NCI-H1092 (cell line): ENCODE results near the gene TRPM3.
A peak's percentile ranks its signal among the peaks of the same experiment; 100 is the strongest.
"Not testable (repeated sequence)": the region's sequence is repeated elsewhere in the genome, so short reads cannot be mapped to it uniquely, and the experiment has no call there.

ENCODE experiments used
- DNase-seq: peaks from one replicate; lab custom pipeline; 2025; lab: John Stamatoyannopoulos, UW

TRPM3 gene

DNA sequence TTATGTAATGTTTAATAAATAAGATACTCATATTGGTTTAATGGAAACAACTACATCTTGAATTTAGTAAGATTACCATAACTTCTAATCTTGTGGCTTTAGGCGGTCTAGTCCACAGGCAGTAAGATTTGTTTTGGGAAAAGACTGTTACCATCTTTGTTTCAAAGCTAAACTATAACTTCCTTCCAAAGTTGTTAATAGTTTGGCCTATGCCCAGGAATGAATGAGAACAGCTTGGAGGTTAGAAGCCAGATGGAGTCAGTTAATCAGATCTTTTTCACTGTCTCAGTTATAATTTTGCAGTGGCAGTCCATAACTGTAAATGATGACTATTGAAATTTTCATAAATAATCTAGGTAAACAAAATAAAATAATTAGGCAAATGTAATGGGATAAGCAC is 465.1 kb downstream of the TRPM3 start:
- no peak for DNase-seq

DNA sequence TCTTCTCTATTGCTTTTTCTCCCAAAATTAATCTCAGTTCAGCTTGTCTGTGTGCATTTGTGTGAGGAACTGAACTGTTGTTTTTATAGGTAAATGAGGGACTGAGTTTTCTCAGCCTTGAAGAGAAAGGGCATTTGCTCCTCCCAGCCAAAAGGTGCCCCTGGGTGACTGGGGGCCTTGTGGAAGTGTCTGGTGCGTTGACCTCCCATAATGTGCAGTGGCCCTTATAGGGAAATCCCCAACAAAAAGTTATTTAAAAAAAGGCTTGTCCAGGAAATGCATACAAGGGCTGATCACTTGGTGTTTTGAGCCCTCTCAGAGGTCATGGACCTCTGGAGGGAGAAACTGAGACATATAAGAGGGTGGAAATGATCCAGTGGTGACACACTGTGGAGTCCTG is 467.3 kb downstream of the TRPM3 start:
- no peak for DNase-seq

DNA sequence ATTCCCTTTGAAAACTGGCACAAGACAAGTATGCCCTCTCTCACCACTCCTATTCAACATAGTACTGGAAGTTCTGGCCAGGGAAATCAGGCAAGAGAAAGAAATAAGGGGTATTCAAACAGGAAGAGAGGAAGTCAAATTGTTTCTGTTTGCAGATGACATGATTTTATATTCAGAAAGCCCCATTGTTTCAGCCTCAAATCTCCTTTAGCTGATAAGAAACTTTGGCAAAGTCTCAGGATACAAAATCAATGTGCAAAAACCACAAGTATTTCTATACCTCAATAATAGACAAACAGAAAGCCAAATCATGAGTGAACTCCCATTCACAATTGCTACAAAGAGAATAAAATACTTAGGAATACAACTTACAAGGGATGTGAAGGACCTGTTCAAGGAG is 476.8 kb downstream of the TRPM3 start:
- DNase-seq = not testable (repeated sequence)

DNA sequence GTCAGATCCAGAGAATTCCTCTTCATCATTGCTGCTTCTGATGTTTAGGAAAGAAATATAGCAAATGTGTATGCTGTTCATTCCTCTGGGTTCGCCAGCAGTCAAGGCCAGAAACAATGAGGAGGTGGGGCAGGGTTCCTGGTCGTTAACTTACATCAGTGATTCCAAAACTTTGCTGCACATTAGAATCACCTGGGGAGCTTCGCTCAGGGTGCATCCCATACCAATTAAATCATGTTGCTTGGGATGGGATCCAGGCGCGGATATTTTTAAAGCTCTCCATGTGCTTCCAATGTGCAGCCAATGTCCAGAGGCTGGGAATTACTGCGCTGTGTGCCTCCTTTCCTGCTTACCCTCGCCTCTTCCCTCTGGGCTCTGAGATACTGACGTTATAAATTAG is 479.1 kb downstream of the TRPM3 start:
- DNase-seq = no peak

DNA sequence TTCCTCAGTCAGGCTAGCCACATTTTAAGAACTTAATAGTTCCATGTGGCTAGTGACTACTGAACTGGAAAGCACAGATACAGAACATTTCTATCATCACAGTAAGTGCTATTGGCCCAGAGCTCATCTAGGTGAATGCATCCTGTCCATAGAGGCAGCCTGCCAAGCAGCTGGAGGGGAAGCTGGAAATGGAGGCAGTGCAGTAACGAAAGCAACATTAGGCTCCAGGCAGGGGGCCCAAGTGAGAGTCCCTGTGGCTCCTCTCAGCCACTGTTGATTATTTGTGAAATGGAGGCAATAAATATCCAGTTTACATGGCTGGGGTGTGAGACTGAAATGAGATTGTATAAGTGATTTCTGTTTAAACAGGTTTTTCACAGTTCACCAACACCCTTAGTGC is 479.8 kb downstream of the TRPM3 start:
- peak; percentile 12 for DNase-seq

DNA sequence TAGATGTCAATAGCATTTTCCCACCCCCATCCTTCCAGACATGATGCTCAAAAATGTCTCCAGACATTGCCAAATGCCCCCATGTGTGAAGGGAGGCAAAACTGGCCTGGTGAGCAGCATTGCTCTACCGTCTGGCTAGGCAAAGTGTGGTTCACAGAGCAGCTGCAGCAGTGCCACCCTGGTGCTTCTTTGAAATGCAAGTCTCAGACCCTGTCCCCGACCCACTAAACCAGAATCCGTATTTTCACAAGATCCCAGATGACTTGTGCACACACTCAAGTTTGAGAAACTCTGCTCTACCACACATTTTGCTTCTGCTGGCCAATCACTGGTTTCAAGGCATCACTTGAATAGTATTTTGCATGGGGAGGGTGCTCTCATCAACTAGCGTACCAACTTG is 480.4 kb downstream of the TRPM3 start:
- DNase-seq = no peak

DNA sequence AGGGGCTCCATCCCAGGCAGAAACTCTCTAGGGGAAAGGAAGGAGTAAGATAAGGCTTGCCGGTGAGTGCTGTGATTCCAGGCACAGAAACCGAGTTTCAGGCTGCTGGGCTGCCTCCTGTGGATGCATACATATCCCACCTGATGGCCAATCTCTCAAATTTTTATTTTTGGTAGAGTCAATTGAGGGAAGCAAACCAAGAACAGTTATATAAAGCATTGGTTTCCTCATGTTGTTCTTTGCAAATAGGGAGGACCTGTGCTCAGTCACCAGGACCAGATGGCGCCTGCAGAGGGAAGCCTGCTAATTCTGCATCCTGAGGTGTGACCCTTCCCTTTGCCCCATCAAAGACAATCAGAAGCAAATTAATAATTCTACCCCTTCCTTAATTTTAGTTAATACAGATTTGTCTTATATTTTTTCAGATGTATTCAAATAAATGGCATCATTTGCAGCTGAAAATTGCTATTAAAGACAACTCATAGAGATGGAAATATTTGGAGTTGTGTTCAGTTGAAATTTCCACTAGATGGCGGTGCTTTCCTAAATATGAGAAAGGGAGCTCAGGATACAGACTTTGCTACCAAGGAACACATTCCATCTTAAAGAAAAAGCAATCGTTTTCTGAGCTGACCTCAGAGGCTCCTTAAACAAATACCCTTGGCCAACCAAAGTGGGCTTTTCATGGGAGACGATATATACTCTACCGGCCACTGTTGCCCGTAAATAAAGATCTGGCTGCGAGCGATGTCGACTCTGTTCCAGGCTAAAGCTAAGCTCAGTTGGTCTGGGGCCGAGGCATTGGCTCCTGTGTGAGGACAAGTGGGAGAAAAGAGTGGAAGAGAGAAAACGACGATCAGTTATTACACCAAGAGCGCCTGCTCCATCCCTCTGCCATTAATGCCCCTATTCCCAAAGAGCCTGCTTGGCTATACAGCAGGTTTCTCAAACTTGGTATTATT is 481.3 kb downstream of the TRPM3 start:
- DNase-seq = peak; percentile 32

DNA sequence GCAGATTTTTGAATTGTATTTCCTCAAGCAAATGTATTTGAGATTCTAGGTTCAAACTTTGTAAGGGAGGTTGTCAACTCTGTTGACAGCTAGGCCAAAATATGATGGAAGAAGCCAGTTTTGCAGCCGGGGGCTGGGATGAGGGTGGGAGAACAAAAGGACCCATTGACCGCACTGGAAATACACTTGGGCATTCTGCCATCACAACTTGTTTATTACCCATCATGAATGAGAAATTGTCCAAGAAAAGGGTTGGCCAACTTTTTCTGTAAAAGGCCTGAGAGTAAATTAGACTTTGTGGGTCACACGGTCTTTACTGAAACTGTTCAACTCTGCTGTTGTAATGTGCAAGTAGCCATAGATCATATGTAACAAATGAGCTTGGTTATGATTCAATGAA is 485.6 kb downstream of the TRPM3 start:
- no peak for DNase-seq

DNA sequence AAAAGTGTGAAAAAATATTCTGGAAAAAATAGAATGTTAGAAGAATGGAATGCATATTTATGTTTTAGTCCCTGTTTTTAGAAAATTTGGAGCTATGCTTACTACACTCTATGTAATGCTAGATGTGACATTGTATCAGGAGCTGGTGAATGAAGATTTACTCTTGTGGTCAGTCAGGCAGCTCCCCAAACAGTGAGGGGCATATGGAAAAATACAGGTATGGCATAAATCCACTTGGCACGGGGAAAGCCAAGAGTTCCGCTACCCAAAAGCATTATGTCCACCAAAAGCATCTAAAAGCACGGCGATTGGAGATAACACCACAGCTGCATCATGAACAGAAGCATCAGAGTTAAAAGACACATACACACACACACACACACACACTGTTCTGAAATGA is 486.7 kb downstream of the TRPM3 start:
- DNase-seq = no peak

DNA sequence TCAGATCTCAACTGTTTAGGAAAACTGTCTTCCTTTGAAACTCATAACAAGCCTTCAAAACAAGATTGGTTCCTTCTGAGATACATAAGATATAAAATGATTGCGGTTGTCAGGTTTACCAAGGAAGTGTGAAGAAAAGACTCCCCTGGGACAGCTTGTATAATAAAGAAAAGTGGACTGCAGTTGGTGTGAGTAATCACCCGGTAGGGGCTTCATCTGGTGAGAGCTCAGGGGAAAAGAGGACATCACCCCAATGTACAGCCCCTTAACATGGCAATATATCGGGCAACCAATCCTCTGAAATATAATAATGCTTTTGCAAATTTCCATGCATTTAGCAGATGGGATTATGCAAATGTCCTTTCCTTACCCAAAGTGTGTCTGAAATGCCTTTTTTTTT is 490.4 kb downstream of the TRPM3 start:
- no peak for DNase-seq

DNA sequence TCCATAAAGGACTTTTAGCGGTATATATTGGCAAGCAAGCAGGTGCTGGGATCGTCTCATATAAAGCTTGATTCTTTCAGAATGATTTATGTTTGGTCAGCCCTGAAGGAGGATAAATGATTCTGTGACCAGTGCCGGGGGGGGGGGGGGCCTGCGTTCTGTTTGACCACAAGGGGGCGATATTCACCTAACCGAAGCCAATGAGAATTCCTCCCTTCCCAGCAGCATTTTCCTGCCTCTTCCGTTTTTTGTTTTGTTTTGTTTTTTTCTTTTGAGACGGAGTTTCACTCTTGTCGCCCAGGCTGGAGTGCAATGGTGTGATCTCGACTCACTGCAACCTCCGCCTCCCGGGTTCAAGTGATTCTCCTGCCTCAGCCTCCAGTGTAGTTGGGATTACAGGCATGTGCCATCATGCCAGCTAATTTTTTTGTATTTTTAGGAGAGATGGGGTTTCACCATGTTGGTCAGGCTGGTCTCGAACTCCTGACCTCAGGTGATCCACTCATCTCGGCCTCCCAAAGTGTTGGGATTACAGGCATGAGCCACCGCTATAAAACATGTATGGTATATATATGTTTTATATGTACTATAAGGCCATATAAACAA is 492.2 kb downstream of the TRPM3 start:
- DNase-seq = not testable (repeated sequence)

DNA sequence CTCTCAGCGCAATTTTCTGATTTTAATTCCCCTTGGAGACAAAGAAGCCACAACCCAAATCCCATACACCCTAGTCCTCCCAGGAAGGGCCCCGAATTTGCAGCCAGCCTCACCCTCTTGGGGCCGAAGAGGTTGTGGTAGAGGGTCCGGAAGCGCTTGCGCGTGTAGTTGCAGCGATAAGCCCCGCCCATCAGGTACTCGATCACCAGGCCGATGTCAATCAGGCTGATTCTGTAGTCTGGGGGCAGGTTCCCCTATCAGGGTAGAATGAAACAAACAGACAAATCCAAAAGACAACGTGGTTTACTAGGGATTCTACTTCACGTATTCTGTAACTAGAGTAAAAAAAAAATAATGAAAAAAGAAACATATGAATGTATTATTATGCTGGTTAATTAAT is 496.3 kb downstream of the TRPM3 start:
- no peak for DNase-seq

DNA sequence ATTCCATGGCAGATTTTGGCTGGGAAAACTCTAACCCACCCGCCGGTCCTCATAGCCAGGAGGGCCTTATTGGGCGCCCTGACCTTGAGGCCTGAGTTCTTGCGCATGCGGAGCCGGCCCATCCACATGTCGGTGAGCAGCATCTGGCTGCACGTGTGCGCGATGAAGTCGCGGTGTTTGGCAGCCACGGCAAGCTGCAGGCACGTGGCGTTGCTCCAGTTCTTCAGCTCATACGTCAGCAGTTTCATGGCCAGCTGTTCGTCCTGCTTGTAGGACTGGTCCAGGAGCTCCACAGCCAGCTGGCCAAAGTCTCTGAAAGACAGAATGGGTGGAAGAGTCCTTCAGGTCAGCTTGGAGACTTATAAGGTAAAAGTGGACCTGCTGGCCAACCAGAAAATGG is 502.6 kb downstream of the TRPM3 start:
- DNase-seq = no peak

DNA sequence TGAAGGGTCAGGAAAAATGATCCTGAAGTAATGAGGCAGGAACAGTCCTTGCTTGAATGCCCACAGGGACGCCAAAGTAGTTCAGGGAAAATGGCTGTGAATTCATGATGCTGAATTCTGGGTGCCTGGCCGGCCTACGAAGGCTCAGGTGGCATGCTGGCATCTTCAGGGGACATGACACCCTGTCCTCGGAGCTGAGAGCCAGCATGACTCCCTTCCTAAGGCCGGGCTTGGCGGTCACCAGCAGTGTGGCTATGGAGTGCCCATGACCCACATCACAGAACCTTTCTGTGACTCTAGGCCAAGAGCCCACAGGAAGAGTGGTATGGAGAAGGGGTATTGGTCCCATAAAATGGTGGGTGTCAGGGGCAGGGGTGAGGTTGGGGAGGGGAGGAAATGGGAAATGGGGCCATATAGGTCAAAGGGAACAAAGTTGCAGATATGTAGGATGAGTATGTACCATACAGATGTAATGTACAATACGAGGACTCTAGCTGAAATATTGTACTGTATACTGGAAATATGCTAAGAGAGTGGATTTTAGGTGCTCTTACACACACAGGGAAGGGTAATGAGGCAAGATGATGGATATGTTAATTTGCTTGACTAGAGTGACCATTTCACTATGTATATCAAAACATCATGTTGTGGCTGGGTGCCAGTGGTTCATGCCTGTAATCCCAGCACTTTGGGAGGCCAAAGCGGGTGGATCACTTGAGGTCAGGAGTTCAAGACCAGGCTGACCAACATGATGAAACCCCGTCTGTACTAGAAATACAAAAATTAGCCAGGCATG is 504.2 kb downstream of the TRPM3 start:
- no peak for DNase-seq

DNA sequence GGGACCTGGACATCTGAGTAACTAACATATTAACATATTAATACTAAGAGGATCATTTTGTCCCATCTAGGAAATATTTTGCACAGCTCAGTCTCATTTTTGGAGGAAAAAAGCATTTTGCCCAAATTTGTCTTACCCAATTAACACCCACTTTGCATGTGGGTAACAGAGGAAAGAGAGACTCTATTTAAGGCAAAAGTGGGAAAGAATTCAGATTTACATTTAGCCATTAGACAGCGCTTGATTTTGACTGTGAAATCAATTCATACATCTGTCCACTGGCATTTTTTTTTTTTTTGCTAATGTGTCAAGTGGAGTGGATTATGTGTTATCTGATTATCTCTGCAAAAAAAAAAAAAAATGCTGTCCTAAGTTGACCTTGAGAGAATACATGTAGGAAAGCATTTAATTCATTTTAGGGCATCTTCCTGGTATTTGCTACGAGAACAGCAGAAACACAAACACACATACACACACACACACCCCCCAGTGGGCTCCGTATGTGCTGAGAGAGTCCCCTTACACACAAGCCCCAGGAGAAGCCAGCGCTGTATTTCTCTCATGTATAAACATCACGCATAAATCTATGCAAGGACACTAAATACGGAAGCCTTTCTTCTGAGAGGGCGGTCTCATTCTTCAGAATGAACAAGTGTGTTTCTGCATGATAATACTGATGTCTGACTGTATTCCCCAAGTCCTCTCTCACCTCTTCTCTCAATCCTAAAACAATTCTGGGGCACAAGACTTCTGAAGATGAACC is 505.0 kb downstream of the TRPM3 start:
- no peak for DNase-seq

DNA sequence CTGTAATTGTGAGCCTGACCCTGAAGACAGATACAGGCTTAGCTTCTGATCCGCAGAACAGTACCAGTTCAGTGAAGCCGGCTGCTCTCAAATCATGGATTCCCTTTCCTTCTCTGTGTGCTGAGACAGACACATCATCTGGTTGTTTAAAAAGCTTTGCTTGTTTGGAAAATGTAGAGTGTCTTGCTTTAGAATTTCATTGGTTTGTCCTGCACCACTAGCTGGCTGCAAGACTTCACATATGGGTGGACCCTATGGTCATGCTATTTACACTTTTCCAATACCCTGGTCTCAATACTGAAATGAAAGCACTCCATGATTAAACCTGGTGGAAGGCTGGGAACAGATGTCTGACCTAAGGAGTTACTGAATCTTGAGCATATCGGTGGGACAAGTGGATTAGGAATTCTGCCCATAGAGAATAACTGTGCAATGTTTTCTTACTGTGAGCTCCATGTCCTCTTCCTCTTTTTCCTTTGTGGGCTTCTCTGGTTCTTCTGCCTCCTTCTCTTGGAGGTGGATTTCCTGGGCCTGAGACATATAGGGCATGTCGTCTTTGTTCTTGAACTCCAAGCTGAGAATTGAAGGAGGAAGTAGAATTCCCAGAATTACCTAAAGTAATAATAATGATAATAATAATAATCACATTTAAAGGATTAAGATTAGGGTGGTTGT is 505.8 kb downstream of the TRPM3 start:
- DNase-seq = no peak

DNA sequence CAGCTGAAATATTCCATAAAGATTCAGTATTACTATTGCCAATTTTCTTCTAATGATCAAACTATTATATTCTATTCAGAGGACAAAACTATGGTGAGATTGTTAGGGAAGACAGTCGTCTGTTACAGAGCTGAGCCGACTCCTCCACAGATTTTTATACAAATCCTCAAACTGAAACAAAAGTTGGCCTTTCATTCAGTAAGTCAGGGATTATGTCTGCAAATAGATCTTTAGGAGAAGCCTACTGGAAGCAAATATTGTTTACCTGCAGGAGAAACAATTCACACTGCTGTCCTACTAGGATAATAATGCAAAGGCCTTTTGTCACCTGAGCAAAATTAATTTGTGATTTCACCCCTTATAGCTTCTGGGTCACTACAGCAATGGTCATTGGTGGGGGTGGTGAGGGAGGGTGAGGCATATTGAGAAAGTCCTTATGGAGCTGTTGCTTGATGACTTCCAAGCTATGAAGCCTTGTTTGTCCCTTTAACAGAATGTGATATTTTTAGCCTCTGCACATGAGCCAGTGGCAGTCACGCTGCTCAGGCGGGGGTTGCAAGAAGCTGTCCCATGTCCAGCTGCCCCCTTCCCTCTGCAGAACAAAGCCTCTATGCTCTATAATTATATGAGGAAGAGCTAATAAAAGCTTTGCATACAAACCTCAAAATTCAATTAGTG is 506.5 kb downstream of the TRPM3 start:
- no peak for DNase-seq

DNA sequence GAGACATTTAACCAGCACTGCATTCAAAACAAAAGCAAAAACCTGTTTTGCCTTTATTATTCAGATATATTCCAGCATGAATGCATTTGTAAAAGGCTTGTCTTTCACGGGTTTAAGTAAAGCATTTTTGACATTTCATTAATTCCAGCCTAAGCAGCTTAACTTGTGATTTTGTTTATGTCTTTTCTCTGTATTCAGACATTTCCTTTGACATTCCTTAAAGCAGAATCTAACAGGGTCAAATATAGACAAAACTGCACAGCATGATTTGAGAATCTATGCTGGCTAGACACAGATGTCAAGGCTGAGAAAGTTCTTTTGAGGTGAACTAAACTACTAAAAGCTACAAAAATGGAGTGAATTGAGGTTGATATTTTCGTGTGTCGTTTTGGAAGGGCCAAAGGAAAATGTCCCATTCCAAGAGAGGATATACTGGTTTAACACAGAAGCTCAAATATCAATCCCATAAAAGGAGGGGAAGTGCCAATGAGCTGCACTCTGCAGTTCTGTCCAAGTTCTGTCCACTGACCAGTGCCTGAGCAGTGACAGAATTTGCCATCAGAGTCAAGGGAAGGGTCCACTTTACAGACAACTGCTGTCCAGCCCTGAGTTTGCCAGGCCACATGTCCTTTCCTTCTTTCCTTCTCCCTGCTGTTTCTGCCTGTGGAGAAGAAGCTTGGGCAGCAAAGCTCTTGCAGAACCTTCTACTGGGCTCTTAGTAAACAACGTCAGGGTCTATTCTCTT is 508.2 kb downstream of the TRPM3 start:
- no peak for DNase-seq

DNA sequence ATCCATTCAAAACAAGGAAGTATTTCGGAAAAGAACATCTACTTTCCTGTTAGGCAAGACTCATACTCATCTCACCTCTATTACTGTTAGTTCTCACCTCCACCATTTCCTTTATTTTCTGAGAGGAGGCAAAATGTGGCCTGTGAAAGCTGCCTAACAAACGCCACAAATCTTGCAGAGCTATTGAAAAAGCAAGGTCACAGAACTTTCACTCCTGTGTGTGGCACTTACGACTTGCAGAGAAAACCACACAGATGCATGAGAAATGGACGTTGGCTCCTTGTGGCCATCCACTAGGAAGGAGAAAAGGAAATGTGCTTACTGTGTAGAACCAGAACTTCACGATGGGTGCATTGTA is 511.2 kb downstream of the TRPM3 start:
- DNase-seq = no peak
